Suprapubic skin (tissue), 3 donors: ENCODE data around the gene SUFU.

Experiments
- CTCF ChIP-seq, 2 donors: fragments of 200-600 bp in 1 of 2; fragments of 450-650 bp in 1 of 2; sonication (generic) in 1 of 2; IDR thresholded peaks; one replicate each; pipeline ENCODE4 v1.5.1; 2016 to 2019; ENCODE audit warnings: antibody characterized with exemption in 2 of 2, mild to moderate bottlenecking in 1 of 2, moderate library complexity in 1 of 2
- POLR2AphosphoS5 ChIP-seq, 3 donors: sonication (generic); formaldehyde crosslinking; IDR thresholded peaks; one replicate each; pipeline ENCODE4 v1.6.1; 2017; ENCODE audit warnings: antibody characterized with exemption in 3 of 3

- TF ChIP-seq POLR2AphosphoS5 (IDR thresholded peaks at IDR 0.05) (no peak), CTCF (IDR thresholded peaks at IDR 0.05) (no peak)
Observed at GRCh38 chr10:102648269-102648888, 144.6 kb downstream of the SUFU start.
